ENCODE results near the gene JAK1.
"Not testable (repeated sequence)": the region's sequence is repeated elsewhere in the genome, so short reads cannot be mapped to it uniquely, and the experiment has no call there.

GRCh38 chr1:64930640-64931039 is 35.7 kb downstream of the JAK1 start:
- not testable (repeated sequence) for TF ChIP-seq CTCF (IDR thresholded peaks at IDR 0.05); POLR2AphosphoS5 (IDR thresholded peaks at IDR 0.05; ENCODE audit: low read depth, low read length); SIN3A (IDR thresholded peaks at IDR 0.05; ENCODE audit: borderline replicate concordance, insufficient read depth, low read depth, low read length)

Measured in Panc1 (cell line).